Measurements from ENCODE around the gene WDR70. TPM values are rescaled to one million over a fixed set of nuclear protein-coding genes. Genes with fewer than 3 reads are reported as not detected.
"Not testable (repeated sequence)": the region's sequence is repeated elsewhere in the genome, so short reads cannot be mapped to it uniquely, and the experiment has no call there.

Gene WDR70
- total and polyA plus RNA-seq, 4 experiments from 2014 or later, result 23.5 to 43.2 (median 29.9) TPM

DNA sequence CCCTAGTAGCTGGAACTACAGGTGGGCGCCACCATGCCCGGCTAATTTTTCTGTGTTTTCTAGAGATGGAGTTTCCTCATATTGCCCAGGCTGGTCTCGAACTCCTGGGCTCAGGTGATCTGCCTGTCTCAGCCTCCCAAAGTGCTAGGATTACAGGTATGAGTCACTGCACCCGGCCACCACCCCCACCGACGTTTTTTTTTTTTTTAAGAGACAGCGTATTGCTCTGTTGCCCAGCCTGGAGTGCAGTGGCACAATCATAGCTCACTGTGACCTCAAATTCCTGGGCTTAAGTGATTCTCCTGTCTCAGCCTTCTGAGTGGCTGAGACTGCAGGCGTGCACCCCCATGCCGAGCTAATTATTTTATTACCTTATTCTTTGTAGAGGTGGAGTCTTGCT lies 38.2 kb downstream of the WDR70 start:
- intact Hi-C loops (cut with micrococcal nuclease), result no loop called here
- CTCF ChIA-PET (ENCODE audit: partially characterized antibody), result no interaction called here

DNA sequence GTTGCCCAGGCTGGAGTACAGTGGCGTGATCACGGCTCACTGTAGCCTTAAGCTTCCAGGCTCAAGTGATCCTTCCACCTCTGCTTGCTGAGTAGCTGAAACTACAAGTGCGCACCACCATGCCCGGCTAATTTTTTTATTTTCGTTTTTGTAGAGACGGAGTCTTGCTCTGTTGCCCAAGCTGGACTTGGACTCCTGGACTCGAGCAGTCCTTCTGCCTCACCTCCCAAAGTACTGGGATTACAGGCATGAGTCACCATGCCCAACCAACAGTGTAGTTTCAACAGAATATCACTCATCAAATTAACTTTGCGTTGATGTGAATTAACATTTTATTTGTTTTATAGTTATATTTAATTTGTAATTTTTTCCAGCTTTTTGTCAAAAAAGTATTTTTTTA lies 45.3 kb downstream of the WDR70 start:
- ChIA-PET POLR2A (ENCODE audit: partially characterized antibody) (no interaction called here), CTCF (ENCODE audit: partially characterized antibody) (interaction anchor here (2.9 kb wide), 1 partner anchor 11 kb away, joined by 13 read pairs; no protein-coding TSS in a partner anchor)
- Mint-ChIP-seq H3K4me1 (peaks cover 0 to under 1% (median under 1%) of the 10 kb centered on the region in 4 donors), H3K27ac (no peak overlapping the region), H3K9me3 (no peaks in the 10 kb centered on the region), H3K36me3 (peaks cover 27 to 37% of the 10 kb centered on the region in 2 donors), H3K4me3 (no peak overlapping the region), H3K27me3 (no peaks in the 10 kb centered on the region)
- H3K4me3 ChIP-seq (ENCODE audit: low read length in 2 of 2), result no peak overlapping the region
- H3K36me3 ChIP-seq (ENCODE audit: insufficient read depth, low read length), result peaks cover 3% of the 10 kb centered on the region
- H3K4me1 ChIP-seq (ENCODE audit: insufficient read depth, low read length), result no peaks in the 10 kb centered on the region
- intact Hi-C loops (cut with micrococcal nuclease), result no loop called here
- DNase-seq, result no peak
- no peak overlapping the region for H3K27ac ChIP-seq (ENCODE audit: low read depth, low read length)
- H3K27me3 ChIP-seq (ENCODE audit: insufficient read depth, low read length), result no peaks in the 10 kb centered on the region
- no peaks in the 10 kb centered on the region for H3K9me3 ChIP-seq (ENCODE audit: control insufficient read depth in 1 of 2, low read length in 2 of 2)

More for the DNA sequence above, 38.2 kb downstream of the WDR70 start:
- H3K36me3 ChIP-seq (ENCODE audit: insufficient read depth, low read length), result peaks cover 3% of the 10 kb centered on the region
- no peaks in the 10 kb centered on the region for H3K9me3 Mint-ChIP-seq
- DNase-seq, result no peak
- no peaks in the 10 kb centered on the region for H3K27me3 Mint-ChIP-seq
- no peaks in the 10 kb centered on the region for H3K9me3 ChIP-seq (ENCODE audit: control insufficient read depth in 1 of 2, low read length in 2 of 2)
- no peak overlapping the region for H3K27ac ChIP-seq (ENCODE audit: low read depth, low read length)
- POLR2A ChIA-PET (ENCODE audit: partially characterized antibody), result no interaction called here
- H3K27ac Mint-ChIP-seq, result no peak overlapping the region
- H3K4me1 Mint-ChIP-seq, result no peaks in the 10 kb centered on the region
- peaks cover 18 to 34% of the 10 kb centered on the region in 2 donors for H3K36me3 Mint-ChIP-seq
- no peaks in the 10 kb centered on the region for H3K27me3 ChIP-seq (ENCODE audit: insufficient read depth, low read length)
- no peaks in the 10 kb centered on the region for H3K4me1 ChIP-seq (ENCODE audit: insufficient read depth, low read length)
- H3K4me3 Mint-ChIP-seq, result no peak overlapping the region
- no peak overlapping the region for H3K4me3 ChIP-seq (ENCODE audit: low read length in 2 of 2)

DNA sequence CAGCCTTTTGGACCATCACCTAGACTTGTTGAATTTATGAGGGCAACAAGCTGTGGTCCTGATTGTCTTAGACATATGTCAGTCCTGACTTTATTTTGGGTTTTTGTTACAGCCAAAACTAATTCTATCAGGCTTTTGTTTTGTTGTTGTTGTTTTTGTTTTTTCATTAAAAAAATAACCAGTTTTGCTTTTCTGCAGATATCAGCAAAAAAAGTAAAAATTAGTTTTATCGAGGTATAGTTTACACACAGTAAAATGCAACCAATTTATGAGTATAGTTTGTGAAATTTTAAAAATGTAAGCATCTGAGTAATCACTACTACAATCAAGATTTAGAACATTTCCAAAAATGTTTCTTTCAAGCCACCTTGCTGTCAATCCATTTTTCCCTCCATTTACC lies 48.9 kb downstream of the WDR70 start:
- H3K27ac Mint-ChIP-seq, result no peak overlapping the region
- peaks cover 0 to 6% (median 2%) of the 10 kb centered on the region in 4 donors for H3K4me1 Mint-ChIP-seq
- no peaks in the 10 kb centered on the region for H3K9me3 ChIP-seq (ENCODE audit: control insufficient read depth in 1 of 2, low read length in 2 of 2)
- H3K27me3 ChIP-seq (ENCODE audit: insufficient read depth, low read length), result no peaks in the 10 kb centered on the region
- peaks cover 19 to 22% of the 10 kb centered on the region in 2 donors for H3K36me3 Mint-ChIP-seq
- H3K4me3 Mint-ChIP-seq, result no peak overlapping the region
- no peaks in the 10 kb centered on the region for H3K4me1 ChIP-seq (ENCODE audit: insufficient read depth, low read length)
- intact Hi-C loops (cut with micrococcal nuclease), result no loop called here
- no peak for DNase-seq
- H3K27me3 Mint-ChIP-seq, result no peaks in the 10 kb centered on the region
- H3K36me3 ChIP-seq (ENCODE audit: insufficient read depth, low read length), result no peaks in the 10 kb centered on the region
- ChIA-PET POLR2A (ENCODE audit: partially characterized antibody) (interaction anchor here (0.7 kb wide), 1 partner anchor 148 kb away, joined by 3 read pairs; no protein-coding TSS in a partner anchor), CTCF (ENCODE audit: partially characterized antibody) (interaction anchor here (2.0 kb wide), 1 partner anchor 15 kb away, joined by 9 read pairs; no protein-coding TSS in a partner anchor)
- H3K9me3 Mint-ChIP-seq, result no peaks in the 10 kb centered on the region
- H3K27ac ChIP-seq (ENCODE audit: low read depth, low read length), result no peak overlapping the region
- H3K4me3 ChIP-seq (ENCODE audit: low read length in 2 of 2), result no peak overlapping the region

DNA sequence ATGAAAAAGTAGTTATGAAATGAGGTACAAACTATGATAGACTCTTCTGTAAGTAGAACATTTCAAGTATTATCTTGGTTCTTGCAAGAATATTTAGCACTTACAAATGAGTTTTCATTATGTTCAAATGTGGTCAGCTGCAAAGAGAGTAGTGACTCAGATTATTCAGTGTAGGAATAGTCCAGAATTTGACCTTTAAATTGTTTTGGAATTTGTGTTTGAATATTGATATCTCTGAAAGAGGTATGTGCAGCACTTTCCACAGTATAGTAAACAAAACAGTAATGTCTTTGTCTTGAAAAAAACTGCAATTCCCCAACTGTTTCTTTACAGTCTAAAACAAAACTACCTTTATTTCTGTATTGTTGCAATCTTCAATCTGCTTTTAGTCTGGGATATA lies 56.1 kb downstream of the WDR70 start:
- H3K4me1 ChIP-seq (ENCODE audit: insufficient read depth, low read length), result no peaks in the 10 kb centered on the region
- no peak overlapping the region for H3K4me3 Mint-ChIP-seq
- ChIA-PET CTCF (ENCODE audit: partially characterized antibody) (no interaction called here), POLR2A (ENCODE audit: partially characterized antibody) (no interaction called here)
- no peaks in the 10 kb centered on the region for H3K27me3 ChIP-seq (ENCODE audit: insufficient read depth, low read length)
- intact Hi-C loops (cut with micrococcal nuclease), result no loop called here
- H3K9me3 Mint-ChIP-seq, result no peaks in the 10 kb centered on the region
- peaks cover 20 to 24% of the 10 kb centered on the region in 2 donors for H3K36me3 Mint-ChIP-seq
- H3K36me3 ChIP-seq (ENCODE audit: insufficient read depth, low read length), result no peaks in the 10 kb centered on the region
- no peaks in the 10 kb centered on the region for H3K27me3 Mint-ChIP-seq
- H3K4me1 Mint-ChIP-seq, result peaks cover 2 to 11% (median 6%) of the 10 kb centered on the region in 4 donors
- no peak for DNase-seq
- H3K27ac Mint-ChIP-seq, result no peak overlapping the region
- no peak overlapping the region for H3K27ac ChIP-seq (ENCODE audit: low read depth, low read length)
- no peak overlapping the region for H3K4me3 ChIP-seq (ENCODE audit: low read length in 2 of 2)
- no peaks in the 10 kb centered on the region for H3K9me3 ChIP-seq (ENCODE audit: control insufficient read depth in 1 of 2, low read length in 2 of 2)

DNA sequence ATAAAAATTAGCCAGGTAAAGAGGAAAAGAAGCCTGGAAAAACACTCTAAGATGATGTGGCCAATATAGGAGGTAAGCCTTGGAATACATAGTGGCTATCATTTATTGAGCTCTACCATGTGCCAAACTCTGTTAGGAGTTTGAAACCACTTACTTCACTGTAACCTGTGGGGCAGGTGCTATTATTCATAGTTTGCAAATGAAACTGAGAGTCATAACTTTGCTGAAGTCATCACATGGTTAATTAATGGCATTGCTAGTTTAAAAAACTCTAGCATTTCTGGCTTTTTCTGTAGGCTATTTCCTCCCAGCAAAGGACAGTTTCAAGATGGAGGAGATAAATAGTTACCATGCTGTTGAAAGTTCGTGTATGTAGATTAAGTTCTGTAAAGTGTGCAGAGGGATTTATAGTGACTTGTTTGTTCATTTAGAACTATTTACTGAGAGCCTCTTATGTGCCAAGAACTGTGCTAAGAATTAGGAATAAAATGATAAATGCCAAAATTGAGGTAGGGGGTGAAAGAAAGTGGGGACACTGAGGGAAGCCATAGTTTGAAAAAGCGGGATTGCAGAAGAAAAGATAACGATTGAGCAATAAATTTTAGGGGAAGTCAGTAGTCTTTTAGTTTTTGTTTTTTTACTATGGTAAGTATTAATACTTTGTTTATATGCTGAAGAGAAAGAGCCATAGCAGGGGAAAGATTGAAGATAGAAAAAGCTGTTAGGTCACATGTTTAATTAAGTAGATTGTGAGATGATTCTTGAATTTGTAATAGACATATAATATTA lies 57.2 kb downstream of the WDR70 start:
- ChIA-PET POLR2A (ENCODE audit: partially characterized antibody) (no interaction called here), CTCF (ENCODE audit: partially characterized antibody) (no interaction called here)
- H3K36me3 Mint-ChIP-seq, result peaks cover 28% of the 10 kb centered on the region in 2 donors
- Histone ChIP-seq H3K27me3 (ENCODE audit: insufficient read depth, low read length) (no peaks in the 10 kb centered on the region), H3K4me1 (ENCODE audit: insufficient read depth, low read length) (no peaks in the 10 kb centered on the region), H3K27ac (ENCODE audit: low read depth, low read length) (no peak overlapping the region), H3K4me3 (ENCODE audit: low read length in 2 of 2) (no peak overlapping the region), H3K9me3 (ENCODE audit: control insufficient read depth in 1 of 2, low read length in 2 of 2) (no peaks in the 10 kb centered on the region), H3K36me3 (ENCODE audit: insufficient read depth, low read length) (no peaks in the 10 kb centered on the region)
- peaks cover 2 to 11% (median 6%) of the 10 kb centered on the region in 4 donors for H3K4me1 Mint-ChIP-seq
- DNase-seq, result no peak
- H3K27me3 Mint-ChIP-seq, result no peaks in the 10 kb centered on the region
- intact Hi-C loops (cut with micrococcal nuclease), result no loop called here
- no peaks in the 10 kb centered on the region for H3K9me3 Mint-ChIP-seq
- H3K27ac Mint-ChIP-seq, result peak overlapping the region in 2 of 7 donors; percentile 2 to 57
- no peak overlapping the region for H3K4me3 Mint-ChIP-seq

DNA sequence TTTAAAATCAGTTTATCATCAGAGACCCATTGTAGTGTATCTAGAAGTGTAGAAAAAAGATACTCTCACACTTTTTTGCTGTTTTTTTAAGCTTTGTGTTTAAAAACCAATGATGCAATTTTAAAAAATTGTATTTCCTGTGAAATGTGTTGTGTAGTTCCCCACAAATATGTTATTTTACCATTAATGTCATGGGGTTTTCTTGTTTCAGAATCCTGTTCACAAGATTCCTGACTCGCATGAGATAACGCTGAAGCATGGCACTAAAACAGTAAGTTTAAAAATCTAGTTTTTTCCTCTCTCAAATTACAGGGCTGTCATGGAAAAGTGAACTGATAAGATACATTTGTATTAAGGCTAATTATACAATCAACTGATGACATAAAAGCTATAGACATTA lies 58.6 kb downstream of the WDR70 start:
- no peaks in the 10 kb centered on the region for H3K9me3 ChIP-seq (ENCODE audit: control insufficient read depth in 1 of 2, low read length in 2 of 2)
- no peak overlapping the region for H3K27ac ChIP-seq (ENCODE audit: low read depth, low read length)
- no peaks in the 10 kb centered on the region for H3K36me3 ChIP-seq (ENCODE audit: insufficient read depth, low read length)
- Mint-ChIP-seq H3K27ac (no peak overlapping the region), H3K4me3 (no peak overlapping the region), H3K4me1 (peaks cover 2 to 11% (median 5%) of the 10 kb centered on the region in 4 donors), H3K27me3 (no peaks in the 10 kb centered on the region), H3K36me3 (peaks cover 28% of the 10 kb centered on the region in 2 donors), H3K9me3 (no peaks in the 10 kb centered on the region)
- CTCF ChIA-PET (ENCODE audit: partially characterized antibody), result no interaction called here
- H3K4me3 ChIP-seq (ENCODE audit: low read length in 2 of 2), result no peak overlapping the region
- no peaks in the 10 kb centered on the region for H3K27me3 ChIP-seq (ENCODE audit: insufficient read depth, low read length)
- intact Hi-C loops (cut with micrococcal nuclease), result no loop called here
- H3K4me1 ChIP-seq (ENCODE audit: insufficient read depth, low read length), result no peaks in the 10 kb centered on the region
- no peak for DNase-seq
- POLR2A ChIA-PET (ENCODE audit: partially characterized antibody), result no interaction called here

DNA sequence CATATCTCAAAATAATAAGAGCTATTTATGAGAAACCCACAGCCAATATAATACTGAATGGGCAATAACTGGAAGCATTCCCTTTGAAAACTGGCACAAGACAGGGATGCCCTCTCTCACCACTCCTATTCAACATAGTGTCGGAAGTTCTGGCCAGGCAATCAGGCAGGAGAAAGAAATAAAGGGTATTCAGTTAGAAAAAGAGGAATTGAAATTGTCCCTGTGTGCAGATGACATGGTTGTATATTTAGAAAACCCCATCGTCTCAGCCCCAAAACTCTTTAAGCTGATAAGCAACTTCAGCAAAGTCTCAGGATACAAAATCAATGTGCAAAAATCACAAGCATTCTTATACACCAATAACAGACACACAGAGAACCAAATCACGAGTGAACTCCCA lies 66.7 kb downstream of the WDR70 start:
- H3K27me3 ChIP-seq (ENCODE audit: insufficient read depth, low read length); H3K9me3 Mint-ChIP-seq; H3K27ac Mint-ChIP-seq; DNase-seq; CTCF ChIA-PET (ENCODE audit: partially characterized antibody); H3K4me3 Mint-ChIP-seq; H3K4me1 Mint-ChIP-seq; H3K27ac ChIP-seq (ENCODE audit: low read depth, low read length); intact Hi-C loops (cut with micrococcal nuclease); H3K4me3 ChIP-seq (ENCODE audit: low read length in 2 of 2); POLR2A ChIA-PET (ENCODE audit: partially characterized antibody); H3K9me3 ChIP-seq (ENCODE audit: control insufficient read depth in 1 of 2, low read length in 2 of 2); H3K4me1 ChIP-seq (ENCODE audit: insufficient read depth, low read length); H3K36me3 ChIP-seq (ENCODE audit: insufficient read depth, low read length); H3K27me3 Mint-ChIP-seq: not testable (repeated sequence)
- peaks cover 45 to 54% of the 10 kb centered on the region in 2 donors for H3K36me3 Mint-ChIP-seq
